Dermis blood vessel endothelial cell (primary cell): ENCODE measurements around the gene AGTR1. TPM values are rescaled to one million over a fixed set of nuclear protein-coding genes. Genes with fewer than 3 reads are reported as not detected.
"Not testable (repeated sequence)": the region's sequence is repeated elsewhere in the genome, so short reads cannot be mapped to it uniquely, and the experiment has no call there.

Source experiments
- DNase-seq: peaks from one replicate; pipeline ENCODE4 v3.0.0; 2010
- total RNA-seq: library from RNA; depleted of rRNA; stranded (reverse); fragments of >200 nt; gene quantifications from 2 replicates; pipeline ENCODE4 v1.2.3, GENCODE V29; 2014

AGTR1 gene
- total RNA-seq, 1 donor from 2014 or later = under 0.01 TPM

DNA sequence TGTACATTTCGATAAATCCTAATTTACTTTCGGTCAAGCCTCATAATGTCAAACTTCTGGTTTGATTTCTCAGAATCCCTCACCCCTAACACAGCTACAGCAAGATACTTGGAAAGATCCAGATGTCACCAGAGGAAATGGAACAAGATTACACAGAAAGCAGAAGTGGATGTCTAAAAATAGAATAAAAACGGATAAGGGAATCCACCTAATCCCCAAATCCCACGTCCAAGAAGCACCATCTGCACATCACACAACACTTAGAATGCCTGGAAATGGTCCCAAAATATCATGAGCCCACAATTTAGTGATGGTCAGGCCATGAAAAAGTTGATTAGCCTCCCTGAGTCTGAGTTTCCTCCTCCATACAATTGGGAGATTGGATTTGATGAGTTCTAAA, 61.7 kb downstream of the AGTR1 start:
- no peak for DNase-seq

DNA sequence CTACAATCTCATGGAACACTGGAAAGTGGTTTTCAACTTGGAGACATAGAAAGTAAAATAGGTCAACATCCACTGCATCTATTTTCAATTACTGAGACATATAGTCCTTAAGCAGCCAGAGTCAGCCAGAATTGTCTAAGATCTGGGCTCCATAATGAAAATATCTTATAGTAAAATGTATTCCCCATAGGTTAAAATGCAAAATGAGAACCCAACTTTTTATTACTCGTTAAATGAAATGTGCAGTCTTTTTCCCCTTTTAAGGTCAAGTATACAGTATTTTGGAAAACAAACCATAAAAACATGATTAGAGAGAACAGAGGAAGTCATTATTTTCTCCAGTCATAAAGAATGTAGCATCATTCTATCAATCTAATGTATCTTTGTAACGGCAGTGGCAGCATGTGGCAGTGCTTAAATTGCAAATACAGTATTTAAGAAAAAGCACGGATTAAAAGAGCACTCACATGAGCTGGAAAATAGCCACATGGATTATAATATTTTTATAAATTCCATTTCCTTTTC, 65.5 kb downstream of the AGTR1 start:
- no peak for DNase-seq

DNA sequence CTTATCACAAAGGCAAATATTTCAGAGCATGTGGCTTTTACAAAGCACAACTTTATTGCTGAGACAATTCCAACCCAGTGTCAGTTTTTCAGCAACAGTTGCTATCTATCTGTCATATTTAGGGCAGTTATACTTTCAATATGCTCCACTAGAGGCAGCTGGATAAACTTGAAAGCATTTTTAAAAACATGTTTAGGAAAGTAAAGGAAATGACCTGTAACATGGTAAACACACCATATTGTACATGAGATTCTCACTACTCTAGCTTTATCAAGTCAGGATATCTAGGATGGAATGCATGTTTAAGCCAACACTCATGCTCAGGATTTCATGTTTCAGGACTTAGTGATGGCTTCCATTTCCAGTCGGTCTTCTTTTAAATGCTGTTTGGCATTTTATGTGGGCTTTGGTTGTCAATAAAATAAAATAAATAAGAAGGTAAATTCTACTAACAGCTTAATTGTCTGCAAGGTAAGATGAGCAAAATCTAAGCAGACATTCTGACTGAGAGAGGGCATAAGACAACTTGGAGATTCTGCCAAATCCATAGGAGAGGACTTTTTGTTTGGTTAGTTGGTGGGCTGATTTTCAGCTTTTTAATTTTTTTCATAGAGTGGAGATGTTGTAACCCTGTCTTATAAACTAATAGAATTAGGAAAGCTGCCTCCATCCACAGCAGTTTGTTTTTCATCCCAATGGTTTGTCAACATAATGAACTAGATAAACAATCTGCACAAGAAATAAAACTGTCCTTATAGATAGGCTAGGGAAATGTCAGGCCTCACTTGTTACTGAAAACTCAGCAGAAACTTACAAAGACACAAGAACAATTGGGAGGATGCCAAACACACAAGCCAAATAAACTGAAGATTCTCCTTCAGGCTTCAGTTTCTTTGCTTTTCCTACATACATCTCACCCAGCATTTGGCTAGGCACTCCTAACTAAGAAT, 66.6 kb downstream of the AGTR1 start:
- DNase-seq = no peak

- DNase-seq = no peak
These were observed 74.7 kb downstream of the AGTR1 start for GRCh38 chr3:148772361-148772760.

DNA sequence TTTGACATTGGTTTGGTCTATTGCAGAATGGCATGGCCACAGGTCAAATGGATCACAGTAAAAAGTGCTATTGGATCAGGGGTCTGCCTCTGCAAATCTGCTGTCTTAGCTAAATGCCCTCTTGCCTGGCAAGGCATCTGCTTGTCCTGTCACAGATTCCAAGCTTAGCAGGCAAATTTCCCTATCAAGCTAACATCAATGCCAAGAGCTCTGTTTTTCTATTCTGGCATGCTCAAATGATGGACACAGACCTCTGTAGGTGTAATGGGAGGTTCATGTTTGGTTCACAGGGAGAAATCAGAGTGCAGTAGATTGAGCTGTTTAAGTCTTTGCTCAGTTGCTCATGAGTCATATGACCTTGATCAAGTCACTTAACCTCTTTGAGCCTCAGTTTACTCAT, 75.1 kb downstream of the AGTR1 start:
- DNase-seq = no peak

DNA sequence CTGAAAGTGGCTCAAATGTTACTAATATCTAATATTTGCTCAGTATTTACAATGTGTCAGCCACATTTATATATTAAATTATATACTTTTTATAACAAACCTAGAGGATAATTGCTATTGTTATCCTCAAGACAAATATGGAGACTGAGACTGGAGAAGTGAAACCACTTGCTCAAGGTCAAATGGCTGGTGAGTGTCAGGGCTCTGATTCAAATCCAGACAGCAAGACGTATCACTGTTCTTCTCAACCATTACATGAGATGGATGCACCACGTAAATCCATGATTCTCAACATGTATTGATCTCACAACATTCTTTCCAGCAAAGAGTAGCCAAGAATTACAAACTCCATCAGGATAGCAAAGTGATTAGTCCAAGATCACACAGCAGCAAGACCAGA, 76.1 kb downstream of the AGTR1 start:
- no peak for DNase-seq

DNA sequence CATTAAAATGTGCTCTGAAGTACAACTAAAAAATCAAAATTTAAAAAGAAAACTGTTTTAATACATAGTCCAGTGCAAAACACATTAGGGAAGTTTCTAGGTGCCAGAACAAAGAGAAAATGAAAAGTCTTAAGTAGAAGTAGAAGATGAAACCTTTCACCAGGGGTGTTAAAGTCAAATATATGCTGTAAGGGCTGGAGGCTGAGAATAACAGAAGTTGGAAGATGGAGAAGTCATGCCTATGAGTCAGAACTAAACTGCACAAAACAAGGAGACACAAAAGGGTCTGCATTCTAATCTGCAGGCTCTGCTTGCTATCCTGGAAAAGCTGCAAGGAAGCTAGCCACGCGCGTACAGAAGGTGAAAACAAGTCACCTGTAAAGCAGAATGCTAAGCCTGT, 81.2 kb downstream of the AGTR1 start:
- no peak for DNase-seq

DNA sequence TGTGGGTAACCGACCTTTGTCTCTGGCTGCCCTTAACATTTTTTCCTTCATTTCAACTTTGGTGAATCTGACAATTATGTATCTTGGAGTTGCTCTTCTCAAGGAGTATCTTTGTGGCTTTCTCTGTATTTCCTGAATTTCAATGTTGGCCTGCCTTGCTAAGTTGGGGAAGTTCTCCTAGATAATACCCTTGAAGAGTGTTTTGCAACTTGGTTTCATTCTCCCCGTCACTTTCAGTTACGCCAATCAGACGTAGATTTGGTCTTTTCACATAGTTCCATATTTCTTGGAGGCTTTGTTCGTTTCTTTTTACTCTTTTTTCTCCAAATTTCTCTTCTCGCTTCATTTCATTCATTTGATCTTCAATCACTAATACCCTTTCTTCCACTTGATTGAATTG, 87.3 kb downstream of the AGTR1 start:
- not testable (repeated sequence) for DNase-seq

DNA sequence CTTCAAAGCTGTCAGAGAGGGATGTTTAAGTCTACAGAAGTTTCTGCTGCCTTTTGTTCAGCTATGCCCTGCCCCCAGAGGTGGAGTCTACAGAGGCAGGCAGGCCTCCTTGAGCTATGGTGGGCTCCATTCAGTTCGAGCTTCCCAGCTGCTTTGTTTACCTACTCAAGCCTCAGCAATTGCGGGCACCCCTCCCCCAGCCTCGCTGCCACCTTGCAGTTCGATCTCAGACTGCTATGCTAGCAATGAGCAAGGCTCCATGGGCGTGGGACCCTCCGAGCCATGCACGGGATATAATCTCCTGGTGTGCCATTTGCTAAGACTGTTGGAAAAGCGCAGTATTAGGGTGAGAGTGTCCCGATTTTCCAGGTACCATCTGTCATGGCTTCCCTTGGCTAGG, 88.5 kb downstream of the AGTR1 start:
- not testable (repeated sequence) for DNase-seq

DNA sequence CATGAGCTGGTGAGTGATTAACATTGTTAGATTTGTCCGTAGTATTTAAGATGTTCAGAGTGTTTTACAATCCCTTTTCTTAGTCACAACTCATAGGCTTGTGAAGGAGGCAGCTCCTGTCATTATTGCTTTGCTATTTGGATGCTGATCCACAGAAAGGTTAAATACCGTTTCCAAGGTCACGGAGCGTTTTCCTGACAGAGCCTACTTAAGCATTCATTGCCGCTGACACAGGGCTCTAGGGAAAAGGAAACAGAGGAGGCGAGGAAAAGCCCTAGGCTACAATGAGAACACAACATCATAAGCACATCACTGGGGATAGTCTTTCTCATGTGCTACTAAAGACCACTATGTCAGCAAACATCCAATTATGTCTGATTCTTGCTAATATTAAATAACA, 91.4 kb downstream of the AGTR1 start:
- peak; percentile 6 for DNase-seq

DNA sequence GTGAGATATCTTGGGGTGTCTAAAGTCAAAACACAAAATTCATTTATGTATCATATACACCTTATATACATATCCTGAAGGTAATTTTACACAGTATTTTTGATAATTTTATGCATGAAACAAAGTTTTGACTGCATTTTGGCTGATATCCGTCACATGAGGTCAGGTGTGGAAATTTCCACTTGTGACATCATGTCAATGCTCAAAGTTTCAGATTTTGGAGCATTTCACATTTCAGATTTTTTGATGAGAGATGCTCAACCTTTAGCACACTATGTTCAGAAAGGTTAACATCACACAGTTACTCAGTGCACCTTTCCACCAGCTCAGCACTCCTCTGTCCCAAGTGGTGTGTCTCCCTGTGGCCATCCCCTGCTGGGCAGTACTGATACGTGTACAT, 92.2 kb downstream of the AGTR1 start:
- DNase-seq = no peak

- no peak for DNase-seq
These were observed 92.7 kb downstream of the AGTR1 start for GRCh38 chr3:148790370-148790769.

- DNase-seq = no peak
These were observed 93.4 kb downstream of the AGTR1 start for GRCh38 chr3:148790851-148791735.

GRCh38 chr3:148791920-148792319, 94.2 kb downstream of the AGTR1 start:
- DNase-seq = no peak

GRCh38 chr3:148792516-148792915, 94.8 kb downstream of the AGTR1 start:
- DNase-seq = no peak

Other genes starting within 250 kb of the AGTR1 start
- not detected in 2 replicates for gene CPB1, start 129.9 kb downstream of the AGTR1 start, total RNA-seq
- gene CPA3, start 167.4 kb downstream of the AGTR1 start, total RNA-seq = 0.68 TPM in 1 of 2 replicates, not detected in the other